SK-N-SH (cell line): ENCODE data around the gene EVI2B.

Experiments used
- CTCF ChIP-seq: fragments of 200-600 bp; sonication (generic); IDR thresholded peaks from 2 replicates; pipeline ENCODE4 v1.6.1; 2017; ENCODE audit warnings: antibody characterized with exemption, mild to moderate bottlenecking, moderate library complexity
- ELF1 ChIP-seq: IDR thresholded peaks from 2 replicates; pipeline ENCODE4 v1.4.0; 2012
- EZH2phosphoT487 ChIP-seq: fragments of 200-600 bp; sonication (generic); IDR thresholded peaks from 2 replicates; pipeline ENCODE4 v1.6.1; 2017; ENCODE audit warnings: low read depth, mixed run types, mild to moderate bottlenecking, antibody characterized with exemption, moderate library complexity, borderline replicate concordance
- IRF3 ChIP-seq: fragments of 150-350 bp; IDR thresholded peaks from 2 replicates; pipeline ENCODE4 v1.6.1; 2016; ENCODE audit warnings: mild to moderate bottlenecking, low read depth, low read length
- MEF2A ChIP-seq: IDR thresholded peaks from 2 replicates; pipeline ENCODE4 v1.4.0; 2012; ENCODE audit warnings: low read depth, borderline replicate concordance
- POLR2AphosphoS5 ChIP-seq: IDR thresholded peaks from 2 replicates; pipeline ENCODE4 v1.6.1; 2012; ENCODE audit warnings: low read depth, low read length
- RFX5 ChIP-seq: IDR thresholded peaks from 2 replicates; pipeline ENCODE4 v1.6.1; 2012; ENCODE audit warnings: mild to moderate bottlenecking, improper control_type of control experiment, low read length
- RXRA ChIP-seq: IDR thresholded peaks from 2 replicates; pipeline ENCODE4 v1.4.0; 2012; ENCODE audit warnings: low read depth, mild to moderate bottlenecking, borderline replicate concordance
- SIN3A ChIP-seq: IDR thresholded peaks from 2 replicates; pipeline ENCODE4 v1.6.1; 2012; ENCODE audit warnings: low read depth, mild to moderate bottlenecking, low read length, moderate library complexity, borderline replicate concordance

- TF ChIP-seq CTCF (no peak), ELF1 (no peak), POLR2AphosphoS5 (no peak), RFX5 (no peak), RXRA (no peak), IRF3 (no peak), EZH2phosphoT487 (no peak), SIN3A (no peak), MEF2A (no peak)
Observed at GRCh38 chr17:31289790-31290189, 24.1 kb downstream of the EVI2B start.
